Fibroblast of peridontal ligament (primary cell): ENCODE measurements around the gene NLN.
"Not testable (repeated sequence)": the region's sequence is repeated elsewhere in the genome, so short reads cannot be mapped to it uniquely, and the experiment has no call there.

Source experiments
- DNase-seq: peaks from one replicate; pipeline ENCODE4 v3.0.0-alpha.2; 2010; ENCODE audit errors: extremely low read depth

Gene NLN

GRCh38 chr5:65871776-65872175, 149.8 kb downstream of the NLN start:
- DNase-seq = not testable (repeated sequence)

- DNase-seq = peak; percentile 69
Measured at GRCh38 chr5:65873181-65873750, 151.3 kb downstream of the NLN start.

GRCh38 chr5:65874241-65874640, 152.2 kb downstream of the NLN start:
- no peak for DNase-seq

- DNase-seq = no peak
Measured at GRCh38 chr5:65876496-65876895, 154.5 kb downstream of the NLN start.

GRCh38 chr5:65876970-65877369, 155.0 kb downstream of the NLN start:
- DNase-seq = no peak
